H9 (cell line): Measurements from ENCODE around the gene GALNT7. TPM values are rescaled to one million over a fixed set of nuclear protein-coding genes. Genes with fewer than 3 reads are reported as not detected.

Experiments used
- DNase-seq: peaks from one replicate; pipeline ENCODE4 v3.0.0-alpha.2; 2017
- H2AFZ ChIP-seq: one replicate; pipeline ENCODE4 v1.6.1; 2013; ENCODE audit warnings: mild to moderate bottlenecking, low read length, control low read depth, moderate library complexity
- H2AK5ac ChIP-seq: 2 replicates; pipeline ENCODE4 v1.6.1; 2013; ENCODE audit warnings: low read length, control low read depth, mixed read lengths; ENCODE audit not compliant: insufficient read length
- H2BK120ac ChIP-seq: one replicate; pipeline ENCODE4 v1.6.1; 2013; ENCODE audit warnings: low read depth, mild to moderate bottlenecking, low read length, control low read depth, inconsistent platforms; ENCODE audit not compliant: poor library complexity, severe bottlenecking
- H2BK12ac ChIP-seq: 2 replicates; pipeline ENCODE4 v1.6.1; 2013; ENCODE audit warnings: low read length, control low read depth, mixed read lengths, low read depth; ENCODE audit not compliant: insufficient read length
- H2BK15ac ChIP-seq: 2 replicates; pipeline ENCODE4 v1.6.1; 2013; ENCODE audit warnings: low read depth, low read length, control low read depth
- H2BK20ac ChIP-seq: one replicate; pipeline ENCODE4 v1.6.1; 2013; ENCODE audit warnings: low read depth, mild to moderate bottlenecking, low read length, control low read depth, inconsistent platforms; ENCODE audit not compliant: poor library complexity, severe bottlenecking
- H2BK5ac ChIP-seq: 2 replicates; pipeline ENCODE4 v1.6.1; 2013; ENCODE audit warnings: low read length, control low read depth, mixed read lengths; ENCODE audit not compliant: insufficient read length
- H3K14ac ChIP-seq: 2 replicates; pipeline ENCODE4 v1.6.1; 2013; ENCODE audit warnings: low read length, control low read depth; ENCODE audit not compliant: insufficient read depth
- H3K18ac ChIP-seq: 2 replicates; pipeline ENCODE4 v1.6.1; 2013; ENCODE audit warnings: low read depth, mild to moderate bottlenecking, mixed read lengths, low read length, control low read depth; ENCODE audit not compliant: insufficient read length
- H3K23ac ChIP-seq: 2 replicates; pipeline ENCODE4 v1.6.1; 2013; ENCODE audit warnings: low read length, control low read depth, mixed read lengths, low read depth; ENCODE audit not compliant: insufficient read length
- H3K23me2 ChIP-seq: 2 replicates; pipeline ENCODE4 v1.6.1; 2013; ENCODE audit warnings: low read depth, mild to moderate bottlenecking, mixed read lengths, low read length, control low read depth; ENCODE audit not compliant: insufficient read length, poor library complexity, severe bottlenecking
- H3K27ac ChIP-seq: 2 replicates; pipeline ENCODE4 v1.5.1; 2013; ENCODE audit warnings: low read length, control low read depth, mixed read lengths, low read depth; ENCODE audit not compliant: insufficient read length
- H3K27me3 ChIP-seq: 2 replicates; pipeline ENCODE4 v1.6.1; 2013; ENCODE audit warnings: low read length, control low read depth, inconsistent platforms; ENCODE audit not compliant: insufficient read depth
- H3K4ac ChIP-seq: 2 replicates; pipeline ENCODE4 v1.6.1; 2013; ENCODE audit warnings: low read depth, mild to moderate bottlenecking, control low read depth, inconsistent platforms, low read length, moderate library complexity
- H3K4me1 ChIP-seq: 2 replicates; pipeline ENCODE4 v1.6.1; 2013; ENCODE audit warnings: low read length, control low read depth, inconsistent platforms; ENCODE audit not compliant: insufficient read depth
- H3K4me2 ChIP-seq: 2 replicates; pipeline ENCODE4 v1.6.1; 2013; ENCODE audit warnings: low read length, control low read depth, mixed read lengths; ENCODE audit not compliant: insufficient read length, insufficient read depth
- H3K56ac ChIP-seq: 2 replicates; pipeline ENCODE4 v1.6.1; 2013; ENCODE audit warnings: low read depth, mild to moderate bottlenecking, mixed read lengths, low read length, control low read depth; ENCODE audit not compliant: insufficient read length
- H3K79me1 ChIP-seq: 2 replicates; pipeline ENCODE4 v1.6.1; 2013; ENCODE audit warnings: low read depth, mild to moderate bottlenecking, moderate library complexity, low read length, control low read depth, inconsistent platforms; ENCODE audit not compliant: insufficient read depth, poor library complexity, severe bottlenecking
- H3K79me2 ChIP-seq: 2 replicates; pipeline ENCODE4 v1.6.1; 2013; ENCODE audit warnings: low read length, control low read depth, inconsistent platforms; ENCODE audit not compliant: insufficient read depth
- H3K9ac ChIP-seq: 2 replicates; pipeline ENCODE4 v1.6.1; 2013; ENCODE audit warnings: low read length, control low read depth, mixed read lengths; ENCODE audit not compliant: insufficient read length; ENCODE audit errors: extremely low read depth
- H3K9me3 ChIP-seq: one replicate; pipeline ENCODE4 v1.6.1; 2013; ENCODE audit warnings: low read depth, low read length, inconsistent platforms; ENCODE audit not compliant: control insufficient read depth
- H3T11ph ChIP-seq: one replicate; pipeline ENCODE4 v1.6.1; 2013; ENCODE audit warnings: mild to moderate bottlenecking, low read length, control low read depth, inconsistent platforms
- H4K20me1 ChIP-seq: one replicate; pipeline ENCODE4 v1.6.1; 2013; ENCODE audit not compliant: control insufficient read depth, insufficient read length, insufficient read depth
- H4K5ac ChIP-seq: 2 replicates; pipeline ENCODE4 v1.6.1; 2013; ENCODE audit warnings: low read depth, mild to moderate bottlenecking, mixed read lengths, low read length, control low read depth; ENCODE audit not compliant: insufficient read length
- H4K8ac ChIP-seq: replicated peaks from 2 replicates; pipeline ENCODE4 v1.6.1; 2013; ENCODE audit warnings: low read length, control low read depth, mixed read lengths, low read depth; ENCODE audit not compliant: insufficient read length
- H4K91ac ChIP-seq: 2 replicates; pipeline ENCODE4 v1.6.1; 2013; ENCODE audit warnings: low read depth, mild to moderate bottlenecking, moderate library complexity, mixed read lengths, low read length, control low read depth; ENCODE audit not compliant: insufficient read length
- H3K27ac Mint-ChIP-seq, 3 experiments: 2 replicates in 2 of 3; 3 replicates in 1 of 3; pipeline ENCODE4 v1.8.0; 2020 to 2021; ENCODE audit warnings: mixed read lengths in 3 of 3, mild to moderate bottlenecking in 1 of 3, moderate library complexity in 1 of 3
- H3K27me3 Mint-ChIP-seq: 2 replicates; pipeline ENCODE4 v1.8.0; 2021; ENCODE audit warnings: low read depth, mild to moderate bottlenecking, moderate library complexity, mixed read lengths
- H3K36me3 Mint-ChIP-seq, 3 experiments: 2 replicates in 2 of 3; 3 replicates in 1 of 3; pipeline ENCODE4 v1.8.0; 2020 to 2021; ENCODE audit warnings: low read depth in 3 of 3, mixed read lengths in 3 of 3; ENCODE audit not compliant: insufficient read depth in 1 of 3
- H3K4me1 Mint-ChIP-seq, 2 experiments: 2 replicates each; pipeline ENCODE4 v1.8.0; 2020; ENCODE audit warnings: mixed read lengths in 2 of 2
- H3K4me3 Mint-ChIP-seq, 2 experiments: 2 replicates in 1 of 2; 3 replicates in 1 of 2; pipeline ENCODE4 v1.8.0; 2020 to 2021; ENCODE audit warnings: mild to moderate bottlenecking in 2 of 2, mixed read lengths in 2 of 2, moderate library complexity in 1 of 2
- H3K9me3 Mint-ChIP-seq, 2 experiments: 2 replicates in 1 of 2; 3 replicates in 1 of 2; pipeline ENCODE4 v1.8.0; 2020; ENCODE audit warnings: mild to moderate bottlenecking in 2 of 2, mixed read lengths in 2 of 2, moderate library complexity in 1 of 2
- WGBS: extraction: QIAGEN DNeasy Blood & Tissue Kit; methylation state at CpG from one replicate; pipeline ENCODE4 v1.1.7; 2013; ENCODE audit warnings: missing lambda C conversion rate, low lambda C conversion rate, mixed read lengths; ENCODE audit not compliant: insufficient read length; ENCODE audit errors: extremely low coverage; 5-methylcytosine and 5-hydroxymethylcytosine counted together
- total RNA-seq: library from RNA; stranded (reverse); gene quantifications from 2 replicates; pipeline ENCODE4 v1.2.1, GENCODE V29; 2021
- TF ChIP-seq, protein P1 (sequence below): fragments of 200-600 bp; sonication (generic); conservative IDR thresholded peaks from 3 replicates; pipeline ENCODE4 v1.8.0; 2021; ENCODE audit warnings: antibody characterized with exemption, mild to moderate bottlenecking

The GALNT7 gene
- total RNA-seq, 1 experiment from 2014 or later, result 57.3 TPM

DNA sequence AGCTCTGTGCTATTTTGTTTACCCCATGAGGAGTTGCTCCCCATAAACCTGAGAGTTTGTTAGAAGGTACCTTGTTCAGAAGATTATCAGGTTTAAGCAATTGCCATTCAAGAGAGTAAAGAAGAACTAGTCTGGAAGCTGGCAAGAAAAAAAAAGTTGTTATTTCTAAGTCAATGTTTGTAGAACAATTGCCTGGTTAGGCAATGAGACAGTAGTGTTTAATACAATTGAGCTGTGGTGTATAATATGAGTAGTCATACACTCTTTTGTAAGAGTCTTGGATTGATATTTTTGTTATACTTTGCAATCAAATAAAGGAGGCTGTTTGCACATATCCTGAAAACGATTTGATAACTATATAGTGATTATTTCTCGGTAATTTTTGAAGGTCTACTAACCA lies 44.7 kb downstream of the GALNT7 start:
- peak overlapping the region in 2 of 3 experiments; percentile 43 to 46; a peak in 1 of 7 replicates for H3K27ac Mint-ChIP-seq
- Histone ChIP-seq H3K27me3 (no peaks in the 10 kb centered on the region), H3T11ph (no peak overlapping the region), H2BK15ac (no peak overlapping the region), H3K27ac (no peak overlapping the region), H3K9ac (no peak overlapping the region), H4K20me1 (no peaks in the 10 kb centered on the region), H3K56ac (no peak overlapping the region), H2BK20ac (no peak overlapping the region), H3K18ac (no peak overlapping the region), H4K5ac (no peak overlapping the region), H3K79me1 (no peaks in the 10 kb centered on the region), H3K4me1 (peaks cover 4% of the 10 kb centered on the region; the same call in 1 of the 2 replicates), H3K23ac (no peak overlapping the region), H2AFZ (no peak overlapping the region), H3K9me3 (no peaks in the 10 kb centered on the region), H3K14ac (no peak overlapping the region), H4K91ac (no peak overlapping the region), H4K8ac (no peak overlapping the region), H2BK5ac (no peak overlapping the region), H3K4ac (no peak overlapping the region), H3K23me2 (no peaks in the 10 kb centered on the region), H3K79me2 (peaks cover 17% of the 10 kb centered on the region; the same call in 1 of the 2 replicates), H2BK12ac (no peak overlapping the region), H2BK120ac (no peak overlapping the region), H2AK5ac (no peak overlapping the region), H3K4me2 (no peak overlapping the region)
- no peaks in the 10 kb centered on the region for H3K9me3 Mint-ChIP-seq
- peaks cover 40 to 60% of the 10 kb centered on the region in 2 experiments for H3K4me1 Mint-ChIP-seq
- no CpG with 5 or more reads among the region's 2 CpGs for WGBS
- H3K4me3 Mint-ChIP-seq, result no peak overlapping the region
- DNase-seq, result no peak
- peaks cover 2 to 4% (median 3%) of the 10 kb centered on the region in 3 experiments; a peak in 4 of 7 replicates for H3K36me3 Mint-ChIP-seq
- H3K27me3 Mint-ChIP-seq, result no peaks in the 10 kb centered on the region
- TF ChIP-seq, protein P1, sequence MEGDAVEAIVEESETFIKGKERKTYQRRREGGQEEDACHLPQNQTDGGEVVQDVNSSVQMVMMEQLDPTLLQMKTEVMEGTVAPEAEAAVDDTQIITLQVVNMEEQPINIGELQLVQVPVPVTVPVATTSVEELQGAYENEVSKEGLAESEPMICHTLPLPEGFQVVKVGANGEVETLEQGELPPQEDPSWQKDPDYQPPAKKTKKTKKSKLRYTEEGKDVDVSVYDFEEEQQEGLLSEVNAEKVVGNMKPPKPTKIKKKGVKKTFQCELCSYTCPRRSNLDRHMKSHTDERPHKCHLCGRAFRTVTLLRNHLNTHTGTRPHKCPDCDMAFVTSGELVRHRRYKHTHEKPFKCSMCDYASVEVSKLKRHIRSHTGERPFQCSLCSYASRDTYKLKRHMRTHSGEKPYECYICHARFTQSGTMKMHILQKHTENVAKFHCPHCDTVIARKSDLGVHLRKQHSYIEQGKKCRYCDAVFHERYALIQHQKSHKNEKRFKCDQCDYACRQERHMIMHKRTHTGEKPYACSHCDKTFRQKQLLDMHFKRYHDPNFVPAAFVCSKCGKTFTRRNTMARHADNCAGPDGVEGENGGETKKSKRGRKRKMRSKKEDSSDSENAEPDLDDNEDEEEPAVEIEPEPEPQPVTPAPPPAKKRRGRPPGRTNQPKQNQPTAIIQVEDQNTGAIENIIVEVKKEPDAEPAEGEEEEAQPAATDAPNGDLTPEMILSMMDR, result no peak
